GM21528 (cell line): ENCODE results near the gene LIMCH1.

ENCODE experiments used
- ATAC-seq: cut with Tn5 transposase; IDR thresholded peaks from one replicate; pipeline ENCODE4 v1.9.1; 2021; ENCODE audit warnings: mild to moderate bottlenecking, moderate library complexity; ENCODE audit not compliant: unreplicated experiment, low FRiP score

LIMCH1 gene

GRCh38 chr4:41602113-41602512, 64.2 kb downstream of the LIMCH1 start:
- no peak for ATAC-seq

- no peak for ATAC-seq
Observed at GRCh38 chr4:41602886-41603498, 65.0 kb downstream of the LIMCH1 start.

GRCh38 chr4:41609851-41610250, 71.9 kb downstream of the LIMCH1 start:
- no peak for ATAC-seq

GRCh38 chr4:41610474-41610873, 72.5 kb downstream of the LIMCH1 start:
- no peak for ATAC-seq

- no peak for ATAC-seq
Observed at GRCh38 chr4:41611124-41611838, 73.3 kb downstream of the LIMCH1 start.

GRCh38 chr4:41611881-41612871, 74.2 kb downstream of the LIMCH1 start:
- ATAC-seq: no peak

GRCh38 chr4:41613386-41613785, 75.4 kb downstream of the LIMCH1 start:
- ATAC-seq: no peak

GRCh38 chr4:41613821-41614220, 75.9 kb downstream of the LIMCH1 start:
- no peak for ATAC-seq

- ATAC-seq: no peak
Observed at GRCh38 chr4:41614519-41614918, 76.6 kb downstream of the LIMCH1 start.

GRCh38 chr4:41619161-41619560, 81.2 kb downstream of the LIMCH1 start:
- ATAC-seq: no peak

- no peak for ATAC-seq
Observed at GRCh38 chr4:41620594-41621256, 82.8 kb downstream of the LIMCH1 start.

GRCh38 chr4:41622787-41623186, 84.8 kb downstream of the LIMCH1 start:
- ATAC-seq: no peak

- ATAC-seq: no peak
Observed at GRCh38 chr4:41624765-41625164, 86.8 kb downstream of the LIMCH1 start.

- ATAC-seq: no peak
Observed at GRCh38 chr4:41625531-41625930, 87.6 kb downstream of the LIMCH1 start.

- no peak for ATAC-seq
Observed at GRCh38 chr4:41628936-41629335, 91.0 kb downstream of the LIMCH1 start.

GRCh38 chr4:41631523-41631922, 93.6 kb downstream of the LIMCH1 start:
- ATAC-seq: no peak

- ATAC-seq: no peak
Observed at GRCh38 chr4:41632481-41633073, 94.6 kb downstream of the LIMCH1 start.

- no peak for ATAC-seq
Observed at GRCh38 chr4:41633321-41633720, 95.4 kb downstream of the LIMCH1 start.

- ATAC-seq: no peak
Observed at GRCh38 chr4:41635441-41635840, 97.5 kb downstream of the LIMCH1 start.

GRCh38 chr4:41638203-41638602, 100.2 kb downstream of the LIMCH1 start:
- ATAC-seq: no peak
